ENCODE results near the gene HEPN1. TPM values are rescaled to one million over a fixed set of nuclear protein-coding genes. Genes with fewer than 3 reads are reported as not detected.
A peak's percentile ranks its signal among the peaks of the same experiment; 100 is the strongest.

The HEPN1 gene
- total RNA-seq, 1 donor: under 0.01 TPM

GRCh38 chr11:124884869-124885479 is 34.1 kb upstream of the HEPN1 start:
- Histone ChIP-seq H3K9me3 (ENCODE audit: low read depth, low read length) (no peaks in the 10 kb centered on the region), H2AFZ (ENCODE audit: low read length) (no peak overlapping the region), H3K4me2 (ENCODE audit: insufficient read depth, low read length) (no peak overlapping the region), H3K27ac (ENCODE audit: low read depth, low read length) (no peak overlapping the region), H3K79me2 (ENCODE audit: insufficient read depth, low read length) (no peaks in the 10 kb centered on the region), H3K4me1 (ENCODE audit: insufficient read depth, low read length) (no peaks in the 10 kb centered on the region), H3K27me3 (ENCODE audit: insufficient read depth, low read length) (no peaks in the 10 kb centered on the region), H3K36me3 (ENCODE audit: insufficient read depth, low read length) (no peaks in the 10 kb centered on the region), H3K4me3 (ENCODE audit: insufficient read depth, low read length) (no peak overlapping the region), H4K20me1 (ENCODE audit: insufficient read depth, low read length) (no peaks in the 10 kb centered on the region)
- no peak for TF ChIP-seq CTCF (IDR thresholded peaks at IDR 0.05; ENCODE audit: extremely low read depth, low read depth, low read length)
- DNase-seq (ENCODE audit: insufficient read length, low spot score, missing footprints): peak; percentile 67

- no peak for TF ChIP-seq CTCF (IDR thresholded peaks at IDR 0.05; ENCODE audit: extremely low read depth, low read depth, low read length)
- H3K9me3 ChIP-seq (ENCODE audit: low read depth, low read length): no peaks in the 10 kb centered on the region
- no peak overlapping the region for H3K4me3 ChIP-seq (ENCODE audit: insufficient read depth, low read length)
- H3K4me2 ChIP-seq (ENCODE audit: insufficient read depth, low read length): no peak overlapping the region
- H4K20me1 ChIP-seq (ENCODE audit: insufficient read depth, low read length): no peaks in the 10 kb centered on the region
- DNase-seq (ENCODE audit: insufficient read length, low spot score, missing footprints): peak; percentile 32
- H3K27me3 ChIP-seq (ENCODE audit: insufficient read depth, low read length): no peaks in the 10 kb centered on the region
- no peaks in the 10 kb centered on the region for H3K79me2 ChIP-seq (ENCODE audit: insufficient read depth, low read length)
- H3K4me1 ChIP-seq (ENCODE audit: insufficient read depth, low read length): no peaks in the 10 kb centered on the region
- H2AFZ ChIP-seq (ENCODE audit: low read length): no peak overlapping the region
- H3K27ac ChIP-seq (ENCODE audit: low read depth, low read length): no peak overlapping the region
- no peaks in the 10 kb centered on the region for H3K36me3 ChIP-seq (ENCODE audit: insufficient read depth, low read length)
These were observed 32.6 kb upstream of the HEPN1 start for GRCh38 chr11:124886476-124886875.

- no peak for TF ChIP-seq CTCF (IDR thresholded peaks at IDR 0.05; ENCODE audit: extremely low read depth, low read depth, low read length)
- DNase-seq (ENCODE audit: insufficient read length, low spot score, missing footprints): peak; percentile 64
- Histone ChIP-seq H3K36me3 (ENCODE audit: insufficient read depth, low read length) (no peaks in the 10 kb centered on the region), H2AFZ (ENCODE audit: low read length) (no peak overlapping the region), H3K4me3 (ENCODE audit: insufficient read depth, low read length) (no peak overlapping the region), H4K20me1 (ENCODE audit: insufficient read depth, low read length) (no peaks in the 10 kb centered on the region), H3K4me2 (ENCODE audit: insufficient read depth, low read length) (no peak overlapping the region), H3K4me1 (ENCODE audit: insufficient read depth, low read length) (no peaks in the 10 kb centered on the region), H3K9me3 (ENCODE audit: low read depth, low read length) (no peaks in the 10 kb centered on the region), H3K79me2 (ENCODE audit: insufficient read depth, low read length) (no peaks in the 10 kb centered on the region), H3K27ac (ENCODE audit: low read depth, low read length) (no peak overlapping the region), H3K27me3 (ENCODE audit: insufficient read depth, low read length) (no peaks in the 10 kb centered on the region)
These were observed 31.9 kb upstream of the HEPN1 start for GRCh38 chr11:124886978-124887666.

GRCh38 chr11:124887667-124888013 is 31.4 kb upstream of the HEPN1 start:
- H3K9me3 ChIP-seq (ENCODE audit: low read depth, low read length): no peaks in the 10 kb centered on the region
- H3K4me3 ChIP-seq (ENCODE audit: insufficient read depth, low read length): no peak overlapping the region
- TF ChIP-seq CTCF (IDR thresholded peaks at IDR 0.05; ENCODE audit: extremely low read depth, low read depth, low read length): no peak
- no peaks in the 10 kb centered on the region for H3K36me3 ChIP-seq (ENCODE audit: insufficient read depth, low read length)
- H2AFZ ChIP-seq (ENCODE audit: low read length): no peak overlapping the region
- H3K4me2 ChIP-seq (ENCODE audit: insufficient read depth, low read length): no peak overlapping the region
- DNase-seq (ENCODE audit: insufficient read length, low spot score, missing footprints): peak; percentile 3
- no peaks in the 10 kb centered on the region for H4K20me1 ChIP-seq (ENCODE audit: insufficient read depth, low read length)
- H3K4me1 ChIP-seq (ENCODE audit: insufficient read depth, low read length): no peaks in the 10 kb centered on the region
- H3K79me2 ChIP-seq (ENCODE audit: insufficient read depth, low read length): no peaks in the 10 kb centered on the region
- H3K27me3 ChIP-seq (ENCODE audit: insufficient read depth, low read length): no peaks in the 10 kb centered on the region
- H3K27ac ChIP-seq (ENCODE audit: low read depth, low read length): no peak overlapping the region

Measured in osteoblast (primary cell).